Adrenal gland (tissue), 12 donors: ENCODE results near the gene ODAD3. TPM values are rescaled to one million over a fixed set of nuclear protein-coding genes. Genes with fewer than 3 reads are reported as not detected.
A peak's percentile ranks its signal among the peaks of the same experiment; 100 is the strongest.

Source experiments
- DNase-seq, 7 donors: peaks; one replicate each; pipeline ENCODE4 v3.0.0-alpha.2; 2019 to 2020
- H3K27ac ChIP-seq, 5 donors: fragments of 200-600 bp; sonication (generic) in 4 of 5; 1 replicate in 3 of 5; 2 replicates in 2 of 5; pipeline versions ENCODE4 v1.5.1 to v1.8.0; 2016 to 2020; ENCODE audit warnings: mild to moderate bottlenecking in 1 of 5
- H3K27me3 ChIP-seq: fragments of 200-600 bp; 2 replicates; pipeline ENCODE4 v1.8.0; 2021
- H3K36me3 ChIP-seq, 2 donors: fragments of 200-600 bp; replicated peaks in 1 of 2; 1 replicate in 1 of 2; 2 replicates in 1 of 2; pipeline versions ENCODE4 v1.5.1 to v1.8.0; 2018 to 2022
- H3K4me1 ChIP-seq, 2 donors: fragments of 200-600 bp; replicated peaks in 1 of 2; 1 replicate in 1 of 2; 2 replicates in 1 of 2; pipeline versions ENCODE4 v1.5.1 to v1.8.0; 2018 to 2021
- H3K4me3 ChIP-seq, 4 donors: fragments of 200-600 bp; sonication (generic) in 3 of 4; one replicate each; pipeline ENCODE4 v1.5.1; 2016 to 2018
- H3K9me3 ChIP-seq, 3 donors: fragments of 200-600 bp; sonication (generic) in 1 of 3; replicated peaks in 1 of 3; 1 replicate in 2 of 3; 2 replicates in 1 of 3; pipeline versions ENCODE4 v1.5.1 to v1.8.0; 2016 to 2021
- POLR2A ChIP-seq, 2 donors: fragments of 450-650 bp; IDR thresholded peaks; one replicate each; pipeline ENCODE4 v1.6.1; 2017; ENCODE audit warnings: antibody characterized with exemption in 2 of 2, mild to moderate bottlenecking in 2 of 2, moderate library complexity in 1 of 2
- WGBS, 4 donors: extraction: QIAGEN DNeasy Blood & Tissue Kit in 2 of 4; methylation state at CpG; one replicate each; pipeline versions ENCODE4 v1.1.5 to v1.1.7; 2013 to 2017; 5-methylcytosine and 5-hydroxymethylcytosine counted together
- intact Hi-C, 2 donors: fragments of 100-400 bp; cut with DNase I; formaldehyde crosslinking; loops; one replicate each; pipeline versions ENCODE4 v1.14.1 to v1.15.0; 2022 to 2023
- polyA plus RNA-seq, 3 donors: library from polyadenylated mRNA; stranded (reverse); fragments of 200-250 nt in 2 of 3; fragments of 350-450 nt in 1 of 3; fragmentation: Illumina TruSeq in 1 of 3; extraction: RNeasy Lipid Tissue Mini Kit (QIAGEN cat#74804) in 1 of 3; gene quantifications; one replicate each; pipeline ENCODE4 v1.2.3, GENCODE V29; 2013 to 2014
- total RNA-seq, 9 donors: library from RNA; depleted of rRNA in 4 of 9; stranded (reverse); fragments of >200 nt in 4 of 9; fragments of 120-200 nt in 1 of 9; fragmentation: NEBNext Ultra II Directional in 1 of 9; extraction: Animal tissue kit (Norgen Biotek cat#: 25700) in 1 of 9; gene quantifications; one replicate each; pipeline versions ENCODE4 v1.1.0 to v1.2.4, GENCODE V29; 2013 to 2023
- TF ChIP-seq, protein P1 (sequence below), 6 experiments: fragments of 450-650 bp in 4 of 6; fragments of 200-600 bp in 2 of 6; sonication (generic) in 1 of 6; IDR thresholded peaks; 1 replicate in 5 of 6; 2 replicates in 1 of 6; pipeline versions ENCODE4 v1.5.1 to v1.8.0; 2016 to 2021; ENCODE audit warnings: antibody characterized with exemption in 6 of 6, mild to moderate bottlenecking in 2 of 6, moderate library complexity in 1 of 6
- donor health status: healthy with polysubstance abuse.
- donor health status: Bipolar disorder and iron deficiency.
- donor health status: DM: yes; HTN: yes; CAD: no.
- donor health status: DM: no; HTN: no; CAD: no.
- donor health status: DM: no; HTN: no; CAD: no.
- donor health status: DM: yes; HTN: yes; CAD: no.

ODAD3 gene
- total and polyA plus RNA-seq, 12 donors = 0.69 to 7.9 (median 3.3) TPM

- no peak for TF ChIP-seq POLR2A (IDR thresholded peaks at IDR 0.05)
- TF ChIP-seq, protein P1, sequence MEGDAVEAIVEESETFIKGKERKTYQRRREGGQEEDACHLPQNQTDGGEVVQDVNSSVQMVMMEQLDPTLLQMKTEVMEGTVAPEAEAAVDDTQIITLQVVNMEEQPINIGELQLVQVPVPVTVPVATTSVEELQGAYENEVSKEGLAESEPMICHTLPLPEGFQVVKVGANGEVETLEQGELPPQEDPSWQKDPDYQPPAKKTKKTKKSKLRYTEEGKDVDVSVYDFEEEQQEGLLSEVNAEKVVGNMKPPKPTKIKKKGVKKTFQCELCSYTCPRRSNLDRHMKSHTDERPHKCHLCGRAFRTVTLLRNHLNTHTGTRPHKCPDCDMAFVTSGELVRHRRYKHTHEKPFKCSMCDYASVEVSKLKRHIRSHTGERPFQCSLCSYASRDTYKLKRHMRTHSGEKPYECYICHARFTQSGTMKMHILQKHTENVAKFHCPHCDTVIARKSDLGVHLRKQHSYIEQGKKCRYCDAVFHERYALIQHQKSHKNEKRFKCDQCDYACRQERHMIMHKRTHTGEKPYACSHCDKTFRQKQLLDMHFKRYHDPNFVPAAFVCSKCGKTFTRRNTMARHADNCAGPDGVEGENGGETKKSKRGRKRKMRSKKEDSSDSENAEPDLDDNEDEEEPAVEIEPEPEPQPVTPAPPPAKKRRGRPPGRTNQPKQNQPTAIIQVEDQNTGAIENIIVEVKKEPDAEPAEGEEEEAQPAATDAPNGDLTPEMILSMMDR (IDR thresholded peaks at IDR 0.05) = no peak
- peak; percentile 63 to 93 (median 82) for DNase-seq
- intact Hi-C loops = loop anchor here in 1 of 2 donors (5.0 kb wide), 1 partner anchor 99 kb away; the partner anchor contains the start of gene EPOR
- H3K27ac ChIP-seq = peak overlapping the region in 1 of 5 donors; percentile 39
- no peaks in the 10 kb centered on the region for H3K9me3 ChIP-seq
- 4 to 27% (median 12%) methylated on average over 4 to 50 of the region's 50 CpGs for whole genome bisulfite sequencing, 4 donors
- no peaks in the 10 kb centered on the region for H3K36me3 ChIP-seq
- H3K4me3 ChIP-seq = peak overlapping the region in 1 of 4 donors; percentile 35
- peaks cover 16% of the 10 kb centered on the region for H3K27me3 ChIP-seq
- H3K4me1 ChIP-seq = peaks cover 8 to 31% of the 10 kb centered on the region in 2 donors
Observed at GRCh38 chr19:11481534-11482383, 46.8 kb upstream of the ODAD3 start.

- no peaks in the 10 kb centered on the region for H3K36me3 ChIP-seq
- no peak for TF ChIP-seq POLR2A (IDR thresholded peaks at IDR 0.05)
- TF ChIP-seq, protein P1 (IDR thresholded peaks at IDR 0.05) = no peak
- DNase-seq = no peak
- peaks cover 8 to 31% of the 10 kb centered on the region in 2 donors for H3K4me1 ChIP-seq
- no peaks in the 10 kb centered on the region for H3K9me3 ChIP-seq
- intact Hi-C loops = loop anchor here in 1 of 2 donors (5.0 kb wide), 1 partner anchor 99 kb away; the partner anchor contains the start of gene EPOR
- no peak within 1 kb of the TSS for H3K27ac ChIP-seq
- H3K4me3 ChIP-seq = peak within 1 kb of the TSS in 1 of 4 donors; percentile 28
- peaks cover 16% of the 10 kb centered on the region for H3K27me3 ChIP-seq
- 0 to 14% (median 10%) methylated on average over 5 to 69 of the region's 77 CpGs for WGBS, 4 donors
Observed at GRCh38 chr19:11480715-11481533, 46.0 kb upstream of the ODAD3 start, which contains the start of gene ELAVL3. TSS of gene ELAVL3 (minus strand) at chr19:11481046. CDS start at chr19:11480608, 438 bp downstream.

DNA sequence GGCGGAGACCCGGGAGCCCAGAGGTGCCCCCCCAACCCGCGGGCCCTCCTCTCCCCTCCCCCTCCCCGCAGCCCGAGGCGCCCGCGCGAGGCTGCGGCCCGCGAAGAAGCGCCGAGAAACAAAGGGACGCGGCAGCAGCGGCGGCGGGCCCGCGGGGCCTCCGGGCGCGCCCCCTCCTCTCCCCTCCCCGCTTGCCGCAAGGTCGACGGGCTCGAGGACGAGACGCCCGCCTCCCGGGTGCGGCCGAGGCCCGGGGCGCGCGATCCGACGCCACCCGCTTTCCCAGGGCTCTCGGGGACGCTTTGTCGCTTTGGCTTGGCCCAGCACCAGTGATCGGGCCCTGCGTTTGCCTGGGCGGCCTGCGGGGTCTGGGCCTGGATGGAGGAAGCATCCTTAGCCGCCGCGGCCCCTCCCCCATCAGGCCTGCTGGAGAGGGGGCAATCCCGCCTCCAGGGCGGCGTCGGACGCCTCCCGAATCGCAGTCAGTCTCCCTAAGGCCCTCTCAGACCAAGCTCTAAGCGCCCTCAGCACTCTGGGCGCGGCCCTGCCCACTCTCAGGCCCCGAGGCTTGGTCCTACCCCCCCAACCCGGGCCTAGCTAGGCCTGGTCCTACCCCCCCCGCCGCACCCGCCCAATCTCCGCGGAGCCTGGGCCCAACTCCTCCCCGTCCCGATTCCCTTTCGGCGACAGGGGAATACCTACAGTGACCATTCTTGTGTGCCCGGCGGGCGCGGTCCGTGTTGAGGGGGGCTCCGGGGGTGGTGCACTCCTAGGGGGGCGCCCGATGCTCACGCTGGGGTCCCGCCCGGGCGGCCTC lies 45.2 kb upstream of the ODAD3 start:
- DNase-seq = no peak
- H3K27ac ChIP-seq = no peak overlapping the region
- peak overlapping the region in 1 of 4 donors; percentile 28 for H3K4me3 ChIP-seq
- 6 to 25% (median 8%) methylated on average over 2 to 73 of the region's 86 CpGs for WGBS, 4 donors
- H3K4me1 ChIP-seq = peaks cover 8 to 31% of the 10 kb centered on the region in 2 donors
- no peaks in the 10 kb centered on the region for H3K36me3 ChIP-seq
- peaks cover 16% of the 10 kb centered on the region for H3K27me3 ChIP-seq
- H3K9me3 ChIP-seq = no peaks in the 10 kb centered on the region
- TF ChIP-seq, protein P1 (IDR thresholded peaks at IDR 0.05) = no peak
- no peak for TF ChIP-seq POLR2A (IDR thresholded peaks at IDR 0.05)
- intact Hi-C loops = loop anchor here in 1 of 2 donors (5.0 kb wide), 1 partner anchor 98 kb away; the partner anchor contains the start of gene EPOR
